GM21529 (cell line): ENCODE data around the gene LRIF1.

Experiments
- ATAC-seq: cut with Tn5 transposase; IDR thresholded peaks from one replicate; pipeline ENCODE4 v1.9.1; 2021; ENCODE audit not compliant: unreplicated experiment

Gene LRIF1

GRCh38 chr1:110897681-110898080, 66.0 kb downstream of the LRIF1 start:
- no peak for ATAC-seq
